ENCODE measurements around the gene VSX2.

VSX2 gene

DNA sequence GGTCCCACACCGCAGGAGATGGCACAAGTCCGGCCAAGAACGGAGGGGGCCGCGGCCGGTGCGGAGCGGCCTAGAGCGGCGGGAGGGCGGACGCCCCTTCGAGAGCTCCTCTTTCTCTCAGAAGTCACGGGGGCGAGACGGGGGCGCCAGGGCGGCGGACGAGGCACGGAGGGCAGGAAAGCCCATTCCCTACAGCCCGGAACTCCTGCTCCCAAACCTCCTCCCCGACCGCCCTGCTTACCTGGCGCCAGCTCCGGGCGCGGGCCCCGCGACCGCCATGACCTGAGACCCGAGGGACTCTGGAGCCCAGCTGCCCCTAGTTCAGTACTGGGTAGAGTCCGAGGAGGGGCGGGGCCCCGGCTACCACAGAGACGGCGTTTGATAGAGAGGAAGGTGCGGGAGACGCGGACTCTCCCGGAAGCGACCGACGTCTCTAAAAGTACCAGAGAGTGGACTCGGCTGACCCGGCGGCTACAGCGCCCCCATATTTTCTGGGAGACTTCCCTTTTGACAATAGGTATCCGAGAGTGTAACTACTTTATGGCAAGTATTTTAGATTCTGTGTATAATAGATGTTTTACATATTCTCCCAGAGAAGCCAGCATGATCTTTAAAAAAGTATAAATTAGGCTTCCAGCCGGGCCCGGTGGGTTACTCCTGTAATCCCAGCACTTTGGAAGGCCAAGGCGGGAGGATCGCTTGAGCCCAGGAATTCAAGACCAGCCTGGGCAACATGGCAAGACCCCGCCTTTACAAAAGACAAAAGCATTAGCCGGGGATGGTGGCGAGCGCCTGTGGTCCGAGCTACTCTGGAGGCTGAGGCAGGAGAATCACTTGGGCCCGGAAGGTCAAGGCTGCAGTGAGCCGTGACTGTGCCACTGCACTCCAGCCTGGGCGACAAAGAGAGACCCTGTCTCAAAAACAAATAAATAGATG lies 63.7 kb downstream of the VSX2 start, which contains the start of gene ABCD4 (continued):
- TF ChIP-seq ZNF777 (tag by site-specific recombination; IDR thresholded peaks at IDR 0.05; ENCODE audit: borderline replicate concordance) (peak; percentile 74; the same call in 1 of the 2 replicates), YY1 (tag by site-specific recombination; IDR thresholded peaks at IDR 0.05) (peak; percentile 35; the same call in 1 of the 2 replicates), SP3 (tag by site-specific recombination; IDR thresholded peaks at IDR 0.05) (peak; percentile 49), ZNF707 (tag by site-specific recombination; IDR thresholded peaks at IDR 0.05) (no peak), ZNF146 (tag by site-specific recombination; IDR thresholded peaks at IDR 0.05) (no peak), ZNF341 (tag by site-specific recombination; IDR thresholded peaks at IDR 0.05; ENCODE audit: low read depth) (peak; percentile 83), ZNF311 (tag by site-specific recombination; IDR thresholded peaks at IDR 0.05; ENCODE audit: borderline replicate concordance) (no peak), ZNF510 (tag by site-specific recombination; IDR thresholded peaks at IDR 0.05; ENCODE audit: insufficient replicate concordance) (no peak), ZNF623 (tag by site-specific recombination; IDR thresholded peaks at IDR 0.05) (no peak), REPIN1 (tag by site-specific recombination; IDR thresholded peaks at IDR 0.05; ENCODE audit: low read depth) (peak; percentile 70; the same call in 1 of the 2 replicates), ZNF555 (tag by site-specific recombination; conservative IDR thresholded peaks at IDR 0.05) (no peak), SP2 (tag by site-specific recombination; IDR thresholded peaks at IDR 0.05) (peak; percentile 26), SCRT2 (tag by site-specific recombination; IDR thresholded peaks at IDR 0.05) (no peak), ZNF473 (tag by site-specific recombination; IDR thresholded peaks at IDR 0.05) (no peak), HOXD13 (CRISPR knock-in tag; IDR thresholded peaks at IDR 0.05; ENCODE audit: borderline replicate concordance) (no peak), YY2 (tag by site-specific recombination; IDR thresholded peaks at IDR 0.05) (0 out of 2 replicates have a peak, but pooled peaks have one; percentile 37), ZNF391 (tag by site-specific recombination; IDR thresholded peaks at IDR 0.05; ENCODE audit: borderline replicate concordance, low read depth) (no peak), MZF1 (tag by site-specific recombination; IDR thresholded peaks at IDR 0.05; ENCODE audit: borderline replicate concordance) (no peak), RBAK (tag by site-specific recombination; IDR thresholded peaks at IDR 0.05) (no peak)
- TF ChIP-seq, protein P1, sequence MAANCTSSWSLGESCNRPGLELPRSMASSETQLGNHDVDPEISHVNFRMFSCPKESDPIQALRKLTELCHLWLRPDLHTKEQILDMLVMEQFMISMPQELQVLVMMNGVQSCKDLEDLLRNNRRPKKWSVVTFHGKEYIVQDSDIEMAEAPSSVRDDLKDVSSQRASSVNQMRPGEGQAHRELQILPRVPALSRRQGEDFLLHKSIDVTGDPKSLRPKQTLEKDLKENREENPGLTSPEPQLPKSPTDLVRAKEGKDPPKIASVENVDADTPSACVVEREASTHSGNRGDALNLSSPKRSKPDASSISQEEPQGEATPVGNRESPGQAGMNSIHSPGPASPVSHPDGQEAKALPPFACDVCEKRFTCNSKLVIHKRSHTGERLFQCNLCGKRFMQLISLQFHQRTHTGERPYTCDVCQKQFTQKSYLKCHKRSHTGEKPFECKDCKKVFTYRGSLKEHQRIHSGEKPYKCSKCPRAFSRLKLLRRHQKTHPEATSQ (tag by site-specific recombination; IDR thresholded peaks at IDR 0.05), result no peak
- TF ChIP-seq, protein P2, sequence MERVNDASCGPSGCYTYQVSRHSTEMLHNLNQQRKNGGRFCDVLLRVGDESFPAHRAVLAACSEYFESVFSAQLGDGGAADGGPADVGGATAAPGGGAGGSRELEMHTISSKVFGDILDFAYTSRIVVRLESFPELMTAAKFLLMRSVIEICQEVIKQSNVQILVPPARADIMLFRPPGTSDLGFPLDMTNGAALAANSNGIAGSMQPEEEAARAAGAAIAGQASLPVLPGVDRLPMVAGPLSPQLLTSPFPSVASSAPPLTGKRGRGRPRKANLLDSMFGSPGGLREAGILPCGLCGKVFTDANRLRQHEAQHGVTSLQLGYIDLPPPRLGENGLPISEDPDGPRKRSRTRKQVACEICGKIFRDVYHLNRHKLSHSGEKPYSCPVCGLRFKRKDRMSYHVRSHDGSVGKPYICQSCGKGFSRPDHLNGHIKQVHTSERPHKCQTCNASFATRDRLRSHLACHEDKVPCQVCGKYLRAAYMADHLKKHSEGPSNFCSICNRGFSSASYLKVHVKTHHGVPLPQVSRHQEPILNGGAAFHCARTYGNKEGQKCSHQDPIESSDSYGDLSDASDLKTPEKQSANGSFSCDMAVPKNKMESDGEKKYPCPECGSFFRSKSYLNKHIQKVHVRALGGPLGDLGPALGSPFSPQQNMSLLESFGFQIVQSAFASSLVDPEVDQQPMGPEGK (tag by site-specific recombination; IDR thresholded peaks at IDR 0.05), result peak; percentile 85
- TF ChIP-seq, protein P3, sequence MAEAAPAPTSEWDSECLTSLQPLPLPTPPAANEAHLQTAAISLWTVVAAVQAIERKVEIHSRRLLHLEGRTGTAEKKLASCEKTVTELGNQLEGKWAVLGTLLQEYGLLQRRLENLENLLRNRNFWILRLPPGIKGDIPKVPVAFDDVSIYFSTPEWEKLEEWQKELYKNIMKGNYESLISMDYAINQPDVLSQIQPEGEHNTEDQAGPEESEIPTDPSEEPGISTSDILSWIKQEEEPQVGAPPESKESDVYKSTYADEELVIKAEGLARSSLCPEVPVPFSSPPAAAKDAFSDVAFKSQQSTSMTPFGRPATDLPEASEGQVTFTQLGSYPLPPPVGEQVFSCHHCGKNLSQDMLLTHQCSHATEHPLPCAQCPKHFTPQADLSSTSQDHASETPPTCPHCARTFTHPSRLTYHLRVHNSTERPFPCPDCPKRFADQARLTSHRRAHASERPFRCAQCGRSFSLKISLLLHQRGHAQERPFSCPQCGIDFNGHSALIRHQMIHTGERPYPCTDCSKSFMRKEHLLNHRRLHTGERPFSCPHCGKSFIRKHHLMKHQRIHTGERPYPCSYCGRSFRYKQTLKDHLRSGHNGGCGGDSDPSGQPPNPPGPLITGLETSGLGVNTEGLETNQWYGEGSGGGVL (tag by site-specific recombination; IDR thresholded peaks at IDR 0.05), result peak; percentile 38; the same call in 1 of the 2 replicates
- TF ChIP-seq, protein P4, sequence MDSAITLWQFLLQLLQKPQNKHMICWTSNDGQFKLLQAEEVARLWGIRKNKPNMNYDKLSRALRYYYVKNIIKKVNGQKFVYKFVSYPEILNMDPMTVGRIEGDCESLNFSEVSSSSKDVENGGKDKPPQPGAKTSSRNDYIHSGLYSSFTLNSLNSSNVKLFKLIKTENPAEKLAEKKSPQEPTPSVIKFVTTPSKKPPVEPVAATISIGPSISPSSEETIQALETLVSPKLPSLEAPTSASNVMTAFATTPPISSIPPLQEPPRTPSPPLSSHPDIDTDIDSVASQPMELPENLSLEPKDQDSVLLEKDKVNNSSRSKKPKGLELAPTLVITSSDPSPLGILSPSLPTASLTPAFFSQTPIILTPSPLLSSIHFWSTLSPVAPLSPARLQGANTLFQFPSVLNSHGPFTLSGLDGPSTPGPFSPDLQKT (IDR thresholded peaks at IDR 0.05; ENCODE audit: borderline replicate concordance, low read depth, low read length), result no peak
- TF ChIP-seq, protein P5, sequence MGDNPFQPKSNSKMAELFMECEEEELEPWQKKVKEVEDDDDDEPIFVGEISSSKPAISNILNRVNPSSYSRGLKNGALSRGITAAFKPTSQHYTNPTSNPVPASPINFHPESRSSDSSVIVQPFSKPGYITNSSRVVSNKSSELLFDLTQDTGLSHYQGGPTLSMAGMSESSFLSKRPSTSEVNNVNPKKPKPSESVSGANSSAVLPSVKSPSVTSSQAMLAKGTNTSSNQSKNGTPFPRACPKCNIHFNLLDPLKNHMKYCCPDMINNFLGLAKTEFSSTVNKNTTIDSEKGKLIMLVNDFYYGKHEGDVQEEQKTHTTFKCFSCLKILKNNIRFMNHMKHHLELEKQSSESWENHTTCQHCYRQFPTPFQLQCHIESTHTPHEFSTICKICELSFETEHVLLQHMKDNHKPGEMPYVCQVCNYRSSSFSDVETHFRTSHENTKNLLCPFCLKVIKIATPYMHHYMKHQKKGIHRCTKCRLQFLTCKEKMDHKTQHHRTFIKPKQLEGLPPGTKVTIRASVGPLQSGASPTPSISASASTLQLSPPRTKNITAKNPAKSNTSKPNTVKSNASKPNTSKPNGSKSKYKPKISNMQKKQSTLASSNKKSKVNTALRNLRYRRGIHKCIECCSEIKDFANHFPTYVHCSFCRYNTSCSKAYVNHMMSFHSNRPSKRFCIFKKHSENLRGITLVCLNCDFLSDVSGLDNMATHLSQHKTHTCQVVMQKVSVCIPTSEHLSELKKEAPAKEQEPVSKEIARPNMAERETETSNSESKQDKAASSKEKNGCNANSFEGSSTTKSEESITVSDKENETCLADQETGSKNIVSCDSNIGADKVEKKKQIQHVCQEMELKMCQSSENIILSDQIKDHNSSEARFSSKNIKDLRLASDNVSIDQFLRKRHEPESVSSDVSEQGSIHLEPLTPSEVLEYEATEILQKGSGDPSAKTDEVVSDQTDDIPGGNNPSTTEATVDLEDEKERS (tag by site-specific recombination; IDR thresholded peaks at IDR 0.05), result no peak
- TF ChIP-seq, protein P6, sequence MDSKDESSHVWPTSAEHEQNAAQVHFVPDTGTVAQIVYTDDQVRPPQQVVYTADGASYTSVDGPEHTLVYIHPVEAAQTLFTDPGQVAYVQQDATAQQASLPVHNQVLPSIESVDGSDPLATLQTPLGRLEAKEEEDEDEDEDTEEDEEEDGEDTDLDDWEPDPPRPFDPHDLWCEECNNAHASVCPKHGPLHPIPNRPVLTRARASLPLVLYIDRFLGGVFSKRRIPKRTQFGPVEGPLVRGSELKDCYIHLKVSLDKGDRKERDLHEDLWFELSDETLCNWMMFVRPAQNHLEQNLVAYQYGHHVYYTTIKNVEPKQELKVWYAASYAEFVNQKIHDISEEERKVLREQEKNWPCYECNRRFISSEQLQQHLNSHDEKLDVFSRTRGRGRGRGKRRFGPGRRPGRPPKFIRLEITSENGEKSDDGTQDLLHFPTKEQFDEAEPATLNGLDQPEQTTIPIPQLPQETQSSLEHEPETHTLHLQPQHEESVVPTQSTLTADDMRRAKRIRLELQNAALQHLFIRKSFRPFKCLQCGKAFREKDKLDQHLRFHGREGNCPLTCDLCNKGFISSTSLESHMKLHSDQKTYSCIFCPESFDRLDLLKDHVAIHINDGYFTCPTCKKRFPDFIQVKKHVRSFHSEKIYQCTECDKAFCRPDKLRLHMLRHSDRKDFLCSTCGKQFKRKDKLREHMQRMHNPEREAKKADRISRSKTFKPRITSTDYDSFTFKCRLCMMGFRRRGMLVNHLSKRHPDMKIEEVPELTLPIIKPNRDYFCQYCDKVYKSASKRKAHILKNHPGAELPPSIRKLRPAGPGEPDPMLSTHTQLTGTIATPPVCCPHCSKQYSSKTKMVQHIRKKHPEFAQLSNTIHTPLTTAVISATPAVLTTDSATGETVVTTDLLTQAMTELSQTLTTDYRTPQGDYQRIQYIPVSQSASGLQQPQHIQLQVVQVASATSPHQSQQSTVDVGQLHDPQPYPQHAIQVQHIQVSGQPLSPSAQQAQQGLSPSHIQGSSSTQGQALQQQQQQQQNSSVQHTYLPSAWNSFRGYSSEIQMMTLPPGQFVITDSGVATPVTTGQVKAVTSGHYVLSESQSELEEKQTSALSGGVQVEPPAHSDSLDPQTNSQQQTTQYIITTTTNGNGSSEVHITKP (tag by site-specific recombination; IDR thresholded peaks at IDR 0.05), result peak; percentile 73
